GM23338 (cell line): Measurements from ENCODE around the gene ZDHHC3. TPM values are rescaled to one million over a fixed set of nuclear protein-coding genes. Genes with fewer than 3 reads are reported as not detected.

Experiments used
- ATAC-seq: fragments of 200-7000 bp; cut with Tn5 transposase; 3 replicates; pipeline ENCODE4 v1.9.1; 2020
- DNase-seq: peaks from one replicate; pipeline ENCODE4 v3.0.0-alpha.2; 2015; ENCODE audit warnings: low spot score
- H2AFZ ChIP-seq: fragments of 200-600 bp; sonication (generic); 2 replicates; pipeline ENCODE4 v1.8.0; 2016; ENCODE audit warnings: antibody characterized with exemption, mild to moderate bottlenecking, moderate library complexity
- H3F3A ChIP-seq: fragments of 200-600 bp; sonication (generic); replicated peaks from 2 replicates; pipeline ENCODE4 v1.8.0; 2017; ENCODE audit warnings: antibody characterized with exemption, mixed run types, low read depth
- H3K27ac ChIP-seq: fragments of 200-600 bp; sonication (generic); 2 replicates; pipeline ENCODE4 v1.6.1; 2016; ENCODE audit warnings: low read depth
- H3K27me3 ChIP-seq: fragments of 200-600 bp; sonication (generic); 2 replicates; pipeline ENCODE4 v1.8.0; 2016; ENCODE audit warnings: mild to moderate bottlenecking, mixed run types, moderate library complexity; ENCODE audit not compliant: insufficient read depth
- H3K36me3 ChIP-seq: fragments of 200-600 bp; sonication (generic); 2 replicates; pipeline ENCODE4 v1.8.0; 2016; ENCODE audit warnings: mild to moderate bottlenecking; ENCODE audit not compliant: insufficient read depth
- H3K4me1 ChIP-seq: fragments of 200-600 bp; sonication (generic); 2 replicates; pipeline ENCODE4 v1.8.0; 2016; ENCODE audit warnings: mild to moderate bottlenecking, moderate library complexity; ENCODE audit not compliant: insufficient read depth
- H3K4me2 ChIP-seq: fragments of 200-600 bp; sonication (generic); 2 replicates; pipeline ENCODE4 v1.7.1; 2017; ENCODE audit warnings: mixed run types
- H3K4me3 ChIP-seq: fragments of 200-600 bp; sonication (generic); 2 replicates; pipeline ENCODE4 v1.6.1; 2016; ENCODE audit warnings: mixed run types
- H3K79me2 ChIP-seq: fragments of 200-600 bp; sonication (generic); replicated peaks from 2 replicates; pipeline ENCODE4 v1.8.0; 2017; ENCODE audit warnings: mild to moderate bottlenecking; ENCODE audit not compliant: insufficient read depth
- H3K9me2 ChIP-seq: fragments of 200-600 bp; sonication (generic); 2 replicates; pipeline ENCODE4 v1.8.0; 2017; ENCODE audit not compliant: insufficient read depth
- H4K20me1 ChIP-seq: fragments of 200-600 bp; sonication (generic); replicated peaks from 2 replicates; pipeline ENCODE4 v1.8.0; 2017; ENCODE audit warnings: mild to moderate bottlenecking; ENCODE audit not compliant: insufficient read depth
- H3K27ac Mint-ChIP-seq: 2 replicates; pipeline ENCODE4 v1.8.0; 2020; ENCODE audit warnings: inconsistent platforms, mild to moderate bottlenecking, moderate library complexity, mixed read lengths
- H3K27me3 Mint-ChIP-seq: 3 replicates; pipeline ENCODE4 v1.8.0; 2022; ENCODE audit warnings: low read depth, mild to moderate bottlenecking, moderate library complexity, mixed read lengths, inconsistent platforms; ENCODE audit not compliant: insufficient read depth, poor library complexity
- H3K36me3 Mint-ChIP-seq: 3 replicates; pipeline ENCODE4 v1.8.0; 2021; ENCODE audit warnings: low read depth, mild to moderate bottlenecking, inconsistent platforms, moderate library complexity, mixed read lengths
- H3K4me1 Mint-ChIP-seq: 3 replicates; pipeline ENCODE4 v1.8.0; 2020; ENCODE audit warnings: mild to moderate bottlenecking, inconsistent platforms, mixed read lengths
- H3K4me3 Mint-ChIP-seq: 3 replicates; pipeline ENCODE4 v1.8.0; 2021; ENCODE audit warnings: moderate library complexity, mild to moderate bottlenecking, inconsistent platforms, mixed read lengths
- H3K9me3 Mint-ChIP-seq: 3 replicates; pipeline ENCODE4 v1.8.0; 2020; ENCODE audit warnings: moderate library complexity, mild to moderate bottlenecking, inconsistent platforms, mixed read lengths
- CREB1 ChIP-seq: fragments of 250-450 bp; sonication (Bioruptor Pico); IDR thresholded peaks from 2 replicates; pipeline ENCODE4 v1.5.0; 2020; ENCODE audit warnings: low read depth, mild to moderate bottlenecking, moderate library complexity
- CTCF ChIP-seq, 2 experiments: fragments of 200-600 bp in 1 of 2; sonication (generic) in 1 of 2; conservative IDR thresholded peaks; 2 replicates each; pipeline versions ENCODE4 v1.5.1 to v1.6.1; 2016 to 2017; ENCODE audit warnings: antibody characterized with exemption in 2 of 2, low read depth in 2 of 2, mild to moderate bottlenecking in 2 of 2, moderate library complexity in 1 of 2
- ETS1 ChIP-seq: IDR thresholded peaks from 2 replicates; pipeline ENCODE4 v1.6.1; 2016; ENCODE audit warnings: antibody characterized with exemption
- EZH2 ChIP-seq: fragments of 200-600 bp; sonication (generic); IDR thresholded peaks from one replicate; pipeline ENCODE4 v1.8.0; 2017; ENCODE audit warnings: antibody characterized with exemption, mild to moderate bottlenecking, low read depth; ENCODE audit not compliant: unreplicated experiment
- EZH2phosphoT487 ChIP-seq: fragments of 200-600 bp; sonication (generic); IDR thresholded peaks from one replicate; pipeline ENCODE4 v1.8.1; 2018; ENCODE audit warnings: antibody characterized with exemption; ENCODE audit not compliant: unreplicated experiment
- NANOG ChIP-seq: IDR thresholded peaks from 2 replicates; pipeline ENCODE4 v1.6.1; 2016; ENCODE audit warnings: antibody characterized with exemption, borderline replicate concordance
- POLR2AphosphoS5 ChIP-seq: IDR thresholded peaks from 2 replicates; pipeline ENCODE4 v1.6.1; 2016; ENCODE audit warnings: antibody characterized with exemption, low read depth
- REST ChIP-seq: IDR thresholded peaks from one replicate; pipeline ENCODE4 v1.6.1; 2018; ENCODE audit warnings: antibody characterized with exemption; ENCODE audit not compliant: unreplicated experiment
- ZNF114 ChIP-seq: fragments of 250-450 bp; sonication (Bioruptor Pico); IDR thresholded peaks from 2 replicates; pipeline ENCODE4 v1.5.0; 2020; ENCODE audit warnings: mild to moderate bottlenecking, moderate library complexity
- polyA plus RNA-seq: library from polyadenylated mRNA; unstranded; fragments of >200 nt; fragmentation: Nextera tagmentation; extraction: Ambion mirVana; gene quantifications from 2 replicates; pipeline ENCODE4 v1.2.1, GENCODE V29; 2016
- total RNA-seq: library from RNA; depleted of rRNA; stranded (reverse); fragments of >200 nt; shearing (Covaris generic); gene quantifications from 2 replicates; pipeline ENCODE4 v1.2.3, GENCODE V29; 2014

Gene ZDHHC3
- total and polyA plus RNA-seq, 2 experiments from 2014 or later, result 28.9 to 84.2 TPM

GRCh38 chr3:44923632-44924456, 52.1 kb downstream of the ZDHHC3 start:
- H3K9me2 ChIP-seq, result no peaks in the 10 kb centered on the region
- no peaks in the 10 kb centered on the region for H3K9me3 Mint-ChIP-seq
- H3K36me3 Mint-ChIP-seq, result peaks cover 11% of the 10 kb centered on the region
- H3K4me2 ChIP-seq, result no peak overlapping the region
- no peaks in the 10 kb centered on the region; the same call in 1 of the 2 replicates for H4K20me1 ChIP-seq
- H3K4me3 Mint-ChIP-seq, result no peak overlapping the region
- H3K27me3 ChIP-seq, result no peaks in the 10 kb centered on the region
- H3K27ac ChIP-seq, result no peak overlapping the region
- no peaks in the 10 kb centered on the region for H3K79me2 ChIP-seq
- no peak for DNase-seq
- H3K36me3 ChIP-seq, result no peaks in the 10 kb centered on the region; the same call in 1 of the 2 replicates
- H3K4me1 Mint-ChIP-seq, result no peaks in the 10 kb centered on the region
- no peak overlapping the region for H2AFZ ChIP-seq
- H3F3A ChIP-seq, result no peaks in the 10 kb centered on the region
- TF ChIP-seq ETS1 (no peak), REST (no peak), ZNF114 (no peak), EZH2 (no peak)
- H3K27ac Mint-ChIP-seq, result no peak overlapping the region
- H3K4me3 ChIP-seq, result no peak overlapping the region
- ATAC-seq, result no peak
- H3K27me3 Mint-ChIP-seq, result peaks cover 2% of the 10 kb centered on the region
- H3K4me1 ChIP-seq, result no peaks in the 10 kb centered on the region

GRCh38 chr3:44920081-44920480, 55.9 kb downstream of the ZDHHC3 start:
- H3K9me3 Mint-ChIP-seq, result no peaks in the 10 kb centered on the region; the same call in 2 of the 3 replicates

More at GRCh38 chr3:44920081-44920480, 55.9 kb downstream of the ZDHHC3 start:
- Histone ChIP-seq H3K4me1 (no peaks in the 10 kb centered on the region), H4K20me1 (no peaks in the 10 kb centered on the region; the same call in 1 of the 2 replicates), H3K4me2 (no peak overlapping the region), H3F3A (no peaks in the 10 kb centered on the region), H2AFZ (no peak overlapping the region), H3K27me3 (no peaks in the 10 kb centered on the region), H3K9me2 (no peaks in the 10 kb centered on the region), H3K79me2 (no peaks in the 10 kb centered on the region), H3K36me3 (no peaks in the 10 kb centered on the region; the same call in 1 of the 2 replicates), H3K4me3 (no peak overlapping the region), H3K27ac (no peak overlapping the region)
- no peak for ATAC-seq
- H3K4me3 Mint-ChIP-seq, result no peak overlapping the region
- DNase-seq, result no peak
- no peak overlapping the region for H3K27ac Mint-ChIP-seq
- H3K27me3 Mint-ChIP-seq, result no peaks in the 10 kb centered on the region
- peaks cover 7% of the 10 kb centered on the region; the same call in 2 of the 3 replicates for H3K36me3 Mint-ChIP-seq
- TF ChIP-seq NANOG (no peak), CREB1 (no peak), CTCF (conservative IDR thresholded peaks at IDR 0.05; ENCODE audit: low read depth in 2 of 2) (no peak), REST (no peak), EZH2phosphoT487 (no peak), POLR2AphosphoS5 (no peak), EZH2 (no peak)
- no peaks in the 10 kb centered on the region; the same call in 2 of the 3 replicates for H3K4me1 Mint-ChIP-seq
